NCI-H2196 treated with DMSO at 0.1 percent for 48 hours (cell line): Measurements from ENCODE around the gene PDIA2.
"Not testable (repeated sequence)": the region's sequence is repeated elsewhere in the genome, so short reads cannot be mapped to it uniquely, and the experiment has no call there.

Experiments used
- DNase-seq: peaks from one replicate; lab custom pipeline; 2025; ENCODE audit not compliant: unreplicated experiment; lab: John Stamatoyannopoulos, UW

Gene PDIA2

GRCh38 chr16:324451-325334 lies 41.7 kb downstream of the PDIA2 start:
- DNase-seq: no peak

- DNase-seq: no peak
These were observed 42.6 kb downstream of the PDIA2 start for GRCh38 chr16:325375-326145.

GRCh38 chr16:330741-331140 lies 47.8 kb downstream of the PDIA2 start:
- DNase-seq: no peak

GRCh38 chr16:331181-331814 lies 48.3 kb downstream of the PDIA2 start:
- DNase-seq: not testable (repeated sequence)

DNA sequence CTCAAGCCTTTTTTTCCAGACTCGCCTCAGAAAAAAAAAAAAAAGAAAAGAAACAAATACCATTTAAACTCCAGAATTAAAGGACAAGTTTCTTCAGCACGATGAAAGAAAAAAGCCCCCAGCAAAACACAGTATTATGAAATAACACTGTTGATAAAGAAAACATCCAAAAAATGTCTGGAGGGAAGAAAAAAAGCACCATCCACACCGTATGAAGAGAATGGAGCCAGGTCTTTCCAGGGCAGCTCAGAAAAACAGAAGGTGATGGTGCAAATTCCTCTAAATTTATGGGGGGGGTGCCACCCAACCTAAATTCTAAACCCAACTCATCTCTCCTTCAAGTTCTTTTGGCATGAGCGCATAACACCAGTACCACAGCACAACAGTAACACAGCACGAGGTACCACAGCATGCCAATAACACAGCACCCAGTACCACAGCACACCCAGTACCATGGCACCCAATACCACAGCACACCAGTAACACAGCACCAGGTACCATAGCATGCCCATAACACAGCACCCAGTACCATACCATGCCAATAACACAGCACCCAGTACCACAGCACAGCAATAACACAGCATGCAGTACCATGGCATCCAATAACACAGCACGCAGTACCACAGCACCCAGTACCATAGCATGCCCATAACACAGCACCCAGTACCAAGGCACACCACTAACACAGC lies 50.6 kb downstream of the PDIA2 start:
- DNase-seq: no peak

DNA sequence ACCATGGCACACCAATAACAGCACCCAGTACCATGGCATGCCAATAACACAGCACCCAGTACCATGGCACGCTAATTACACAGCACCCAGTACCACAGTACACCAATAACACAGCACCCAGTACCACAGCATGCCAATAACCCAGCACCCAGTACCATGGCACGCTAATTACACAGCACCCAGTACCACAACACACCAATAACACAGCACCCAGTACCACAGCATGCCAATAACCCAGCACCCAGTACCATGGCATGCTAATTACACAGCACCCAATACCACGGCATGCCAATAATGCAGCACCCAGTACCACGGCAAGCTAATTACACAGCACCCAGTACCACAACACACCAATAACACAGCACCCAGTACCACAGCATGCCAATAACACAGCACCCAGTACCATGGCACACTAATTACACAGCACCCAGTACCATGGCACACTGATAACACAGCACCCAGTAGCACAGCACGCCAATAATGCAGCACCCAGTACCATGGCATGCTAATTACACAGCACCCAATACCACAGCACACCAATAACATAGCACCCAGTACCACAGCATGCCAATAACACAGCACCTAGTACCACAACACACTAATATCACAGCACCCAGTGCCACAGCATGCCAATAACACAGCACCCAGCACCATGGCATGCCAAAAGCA lies 51.3 kb downstream of the PDIA2 start:
- not testable (repeated sequence) for DNase-seq

DNA sequence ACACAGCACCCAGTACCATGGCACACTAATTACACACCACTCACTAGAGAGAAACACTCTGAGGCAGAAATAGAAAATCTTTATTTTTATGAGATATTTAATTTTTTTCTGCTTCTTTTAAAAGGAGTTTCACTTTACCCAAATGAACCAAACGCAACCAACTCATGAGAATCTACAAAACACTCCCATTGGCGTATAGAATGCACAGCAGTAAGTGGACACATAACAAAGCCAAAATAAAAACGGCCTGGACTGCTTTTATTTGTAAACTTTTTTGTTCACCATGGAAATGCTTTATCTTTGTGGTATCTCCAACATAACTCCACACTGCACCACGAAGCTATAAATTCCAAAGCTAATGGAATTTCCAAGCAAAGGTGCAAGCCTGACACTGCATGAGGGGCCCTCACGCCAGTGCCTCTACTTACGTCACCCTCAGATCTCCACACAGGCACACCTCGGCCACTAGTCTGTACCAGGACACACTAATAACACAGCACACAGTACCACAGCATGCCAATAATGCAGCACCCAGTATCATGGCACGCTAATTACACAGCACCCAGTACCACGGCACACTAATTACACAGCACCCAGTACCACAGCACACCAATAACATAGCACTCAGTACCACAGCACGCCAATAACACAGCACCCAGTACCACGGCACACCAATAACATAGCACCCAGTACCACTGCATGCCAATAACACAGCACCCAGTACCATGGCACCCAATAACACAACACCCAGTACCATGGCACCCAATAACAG lies 52.1 kb downstream of the PDIA2 start:
- not testable (repeated sequence) for DNase-seq

GRCh38 chr16:336269-336668 lies 53.3 kb downstream of the PDIA2 start:
- DNase-seq: no peak
